Hepatocyte (in vitro differentiated cells): ENCODE data around the gene CEP112. TPM values are rescaled to one million over a fixed set of nuclear protein-coding genes. Genes with fewer than 3 reads are reported as not detected.

Experiments
- DNase-seq: peaks from one replicate; pipeline ENCODE4 v3.0.0-alpha.2; 2016; ENCODE audit warnings: low spot score
- H2AFZ ChIP-seq: fragments of 200-600 bp; sonication (generic); 2 replicates; pipeline ENCODE4 v1.6.0; 2016; ENCODE audit warnings: antibody characterized with exemption, mild to moderate bottlenecking
- H3K27ac ChIP-seq: fragments of 200-600 bp; sonication (generic); 2 replicates; pipeline ENCODE4 v1.5.1; 2016; ENCODE audit warnings: mild to moderate bottlenecking
- H3K27me3 ChIP-seq: fragments of 200-600 bp; sonication (generic); 2 replicates; pipeline ENCODE4 v1.6.1; 2016
- H3K36me3 ChIP-seq: fragments of 200-600 bp; sonication (generic); replicated peaks from 2 replicates; pipeline ENCODE4 v1.5.1; 2016; ENCODE audit warnings: low read depth; ENCODE audit not compliant: insufficient read depth
- H3K4me1 ChIP-seq: fragments of 200-600 bp; sonication (generic); 2 replicates; pipeline ENCODE4 v1.5.1; 2016; ENCODE audit warnings: mild to moderate bottlenecking, moderate library complexity; ENCODE audit not compliant: insufficient read depth
- H3K4me2 ChIP-seq: fragments of 200-600 bp; sonication (generic); 2 replicates; pipeline ENCODE4 v1.6.0; 2016
- H3K4me3 ChIP-seq: fragments of 200-600 bp; sonication (generic); 2 replicates; pipeline ENCODE4 v1.5.1; 2016; ENCODE audit warnings: mild to moderate bottlenecking
- H3K79me2 ChIP-seq: fragments of 200-600 bp; sonication (generic); 2 replicates; pipeline ENCODE4 v1.6.0; 2017; ENCODE audit warnings: mild to moderate bottlenecking
- H3K9me2 ChIP-seq: fragments of 200-600 bp; sonication (generic); replicated peaks from 2 replicates; pipeline ENCODE4 v1.6.0; 2017; ENCODE audit warnings: mild to moderate bottlenecking; ENCODE audit not compliant: insufficient read depth
- H3K9me3 ChIP-seq: fragments of 200-600 bp; sonication (generic); 2 replicates; pipeline ENCODE4 v1.5.1; 2016; ENCODE audit warnings: low read depth, mild to moderate bottlenecking
- H4K20me1 ChIP-seq: fragments of 200-600 bp; sonication (generic); 2 replicates; pipeline ENCODE4 v1.6.0; 2016; ENCODE audit warnings: mild to moderate bottlenecking; ENCODE audit not compliant: insufficient read depth, poor library complexity, severe bottlenecking
- CTCF ChIP-seq: fragments of 200-600 bp; sonication (generic); IDR thresholded peaks from 2 replicates; pipeline ENCODE4 v1.5.1; 2016; ENCODE audit warnings: antibody characterized with exemption, mild to moderate bottlenecking; ENCODE audit not compliant: poor library complexity
- EZH2 ChIP-seq: fragments of 200-600 bp; sonication (generic); IDR thresholded peaks from 2 replicates; pipeline ENCODE4 v1.6.1; 2016; ENCODE audit warnings: antibody characterized with exemption, mild to moderate bottlenecking, borderline replicate concordance
- EZH2phosphoT487 ChIP-seq: fragments of 200-600 bp; sonication (generic); IDR thresholded peaks from one replicate; pipeline ENCODE4 v1.6.1; 2018; ENCODE audit warnings: antibody characterized with exemption, mild to moderate bottlenecking, low read depth, moderate library complexity; ENCODE audit not compliant: unreplicated experiment, severe bottlenecking
- WGBS: methylation state at CpG from one replicate; pipeline ENCODE4 v1.1.6; 2016; ENCODE audit warnings: low lambda C conversion rate; ENCODE audit errors: missing lambda C conversion rate; 5-methylcytosine and 5-hydroxymethylcytosine counted together
- polyA plus RNA-seq: library from polyadenylated mRNA; unstranded; fragments of >200 nt; fragmentation: Nextera tagmentation; extraction: Ambion mirVana; gene quantifications from 2 replicates; pipeline ENCODE4 v1.2.1, GENCODE V29; 2016
- total RNA-seq: library from RNA; depleted of rRNA; stranded (reverse); fragments of >200 nt; gene quantifications from 2 replicates; pipeline ENCODE4 v1.2.3, GENCODE V29; 2014

Gene CEP112
- total and polyA plus RNA-seq, 2 experiments from 2014 or later = 7.1 to 9.7 TPM

- Histone ChIP-seq H3K9me2 (no peaks in the 10 kb centered on the region), H2AFZ (no peak overlapping the region), H3K4me1 (no peaks in the 10 kb centered on the region), H4K20me1 (no peaks in the 10 kb centered on the region), H3K27ac (no peak overlapping the region), H3K9me3 (no peaks in the 10 kb centered on the region), H3K27me3 (no peaks in the 10 kb centered on the region), H3K79me2 (no peaks in the 10 kb centered on the region), H3K36me3 (no peaks in the 10 kb centered on the region), H3K4me3 (no peak overlapping the region), H3K4me2 (no peak overlapping the region)
- TF ChIP-seq EZH2 = no peak
- DNase-seq = no peak
- 90% methylated on average over 4 of the region's 4 CpGs for WGBS
Measured at GRCh38 chr17:65604070-65604469, 587.9 kb downstream of the CEP112 start.

DNA sequence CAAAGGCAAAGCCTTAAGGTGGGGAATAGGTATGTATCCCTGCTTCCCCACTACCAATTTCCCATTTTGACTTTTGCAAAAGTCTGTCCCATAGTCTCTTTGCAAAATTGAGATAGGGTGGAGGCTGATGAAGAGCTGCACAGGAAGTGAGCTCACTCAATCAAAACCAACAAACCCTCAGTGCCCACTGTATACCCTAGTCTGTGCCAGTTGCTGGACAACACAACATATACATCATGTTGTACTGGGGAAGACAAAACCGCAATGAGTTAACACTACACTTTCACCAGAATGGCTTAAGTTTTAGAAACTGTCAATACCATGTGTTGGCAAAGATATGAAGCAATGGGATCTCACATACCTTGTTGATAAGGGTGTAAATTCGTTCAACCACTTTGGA lies 590.1 kb downstream of the CEP112 start:
- no peaks in the 10 kb centered on the region for H3K36me3 ChIP-seq
- H3K4me3 ChIP-seq = no peak overlapping the region
- H3K79me2 ChIP-seq = no peaks in the 10 kb centered on the region
- no peak for DNase-seq
- no peak for TF ChIP-seq CTCF
- TF ChIP-seq EZH2phosphoT487 = no peak
- no peak for TF ChIP-seq EZH2
- H4K20me1 ChIP-seq = no peaks in the 10 kb centered on the region
- H3K4me2 ChIP-seq = no peak overlapping the region
- H3K27ac ChIP-seq = no peak overlapping the region
- no peak overlapping the region for H2AFZ ChIP-seq
- no peaks in the 10 kb centered on the region for H3K27me3 ChIP-seq
- H3K4me1 ChIP-seq = no peaks in the 10 kb centered on the region
- no peaks in the 10 kb centered on the region for H3K9me3 ChIP-seq
- WGBS = 86% methylated on average over 2 of the region's 2 CpGs
- no peaks in the 10 kb centered on the region for H3K9me2 ChIP-seq

DNA sequence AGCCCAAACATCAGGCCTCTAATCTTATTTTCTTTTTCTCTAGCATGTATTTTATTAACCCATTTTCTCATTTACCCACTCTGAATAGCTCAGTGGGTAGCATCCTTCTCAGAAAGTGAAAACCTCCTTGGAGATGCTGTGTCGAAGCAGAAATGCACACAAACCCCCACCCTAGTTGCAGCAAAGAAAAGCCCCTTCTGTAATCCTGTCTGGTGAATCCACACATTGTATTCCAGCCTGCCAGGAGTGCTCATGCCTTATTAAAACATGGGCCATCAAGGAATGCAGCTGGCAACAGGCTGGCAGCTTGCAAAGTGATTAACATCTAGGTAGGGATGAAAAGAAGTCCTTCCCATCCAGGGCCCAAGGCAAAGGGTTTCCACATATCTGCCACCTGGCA lies 590.8 kb downstream of the CEP112 start:
- Histone ChIP-seq H3K27me3 (no peaks in the 10 kb centered on the region), H3K9me2 (no peaks in the 10 kb centered on the region), H3K4me2 (no peak overlapping the region), H3K9me3 (no peaks in the 10 kb centered on the region), H3K79me2 (no peaks in the 10 kb centered on the region), H4K20me1 (no peaks in the 10 kb centered on the region), H3K4me3 (no peak overlapping the region), H3K36me3 (no peaks in the 10 kb centered on the region), H2AFZ (no peak overlapping the region), H3K4me1 (no peaks in the 10 kb centered on the region), H3K27ac (no peak overlapping the region)
- 94% methylated on average over 1 of the region's 1 CpG for WGBS
- DNase-seq = no peak
- TF ChIP-seq EZH2 = no peak
- no peak for TF ChIP-seq CTCF
- TF ChIP-seq EZH2phosphoT487 = no peak

- TF ChIP-seq EZH2phosphoT487 = no peak
- no peak for TF ChIP-seq CTCF
- TF ChIP-seq EZH2 = no peak
- Histone ChIP-seq H3K27ac (no peak overlapping the region), H3K4me1 (no peaks in the 10 kb centered on the region), H4K20me1 (no peaks in the 10 kb centered on the region), H3K9me2 (no peaks in the 10 kb centered on the region), H3K27me3 (no peaks in the 10 kb centered on the region), H3K9me3 (no peaks in the 10 kb centered on the region), H3K4me2 (no peak overlapping the region), H3K36me3 (no peaks in the 10 kb centered on the region), H2AFZ (no peak overlapping the region), H3K79me2 (no peaks in the 10 kb centered on the region), H3K4me3 (no peak overlapping the region)
- WGBS = 39% methylated on average over 1 of the region's 1 CpG
- no peak for DNase-seq
Measured at GRCh38 chr17:65600518-65600917, 591.4 kb downstream of the CEP112 start.
